MV-4-11 (cell line): ENCODE results near the gene RAP1GAP.

Experiments
- DNase-seq: peaks from one replicate; lab custom pipeline; 2025; lab: John Stamatoyannopoulos, UW

Gene RAP1GAP

DNA sequence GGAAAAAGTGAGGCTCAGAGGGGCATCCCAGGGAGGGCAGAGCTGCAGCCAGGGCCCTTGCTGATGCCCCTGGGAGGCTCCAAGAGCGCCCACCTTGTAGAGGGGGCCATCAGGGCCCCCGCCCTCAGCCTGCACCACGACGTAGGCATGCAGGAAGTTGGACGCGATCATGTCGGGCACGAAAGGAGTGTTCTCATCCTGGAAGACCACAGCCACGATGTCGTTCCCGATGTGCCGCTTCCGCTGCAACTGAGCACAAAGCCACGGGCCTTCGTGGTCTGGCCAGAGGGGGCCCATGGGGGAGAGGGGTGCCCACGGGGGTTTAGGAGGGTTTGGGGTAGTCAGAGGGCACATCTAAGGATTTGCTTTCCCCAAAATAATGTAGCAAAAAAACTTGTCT lies 59.1 kb downstream of the RAP1GAP start:
- DNase-seq = no peak

DNA sequence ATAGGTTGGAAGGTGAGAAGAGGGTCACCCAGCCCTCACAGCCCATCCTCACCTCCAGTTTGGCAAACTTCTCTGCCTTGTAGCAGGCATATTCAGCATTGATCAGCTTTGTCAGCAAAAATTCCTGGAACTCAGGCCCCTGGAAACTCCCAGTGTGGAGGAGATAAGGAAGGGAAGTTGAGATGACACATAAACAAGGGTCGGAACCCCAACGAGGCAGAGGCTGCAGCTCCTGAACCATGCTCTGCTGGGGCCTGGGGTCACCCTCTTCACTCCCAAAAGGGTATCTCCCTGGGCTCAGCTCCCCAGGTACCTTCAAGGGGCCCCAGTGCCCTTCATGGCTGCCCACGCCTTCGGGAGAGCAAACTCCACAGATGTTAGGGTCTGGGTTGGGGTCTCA lies 60.4 kb downstream of the RAP1GAP start:
- DNase-seq = no peak

DNA sequence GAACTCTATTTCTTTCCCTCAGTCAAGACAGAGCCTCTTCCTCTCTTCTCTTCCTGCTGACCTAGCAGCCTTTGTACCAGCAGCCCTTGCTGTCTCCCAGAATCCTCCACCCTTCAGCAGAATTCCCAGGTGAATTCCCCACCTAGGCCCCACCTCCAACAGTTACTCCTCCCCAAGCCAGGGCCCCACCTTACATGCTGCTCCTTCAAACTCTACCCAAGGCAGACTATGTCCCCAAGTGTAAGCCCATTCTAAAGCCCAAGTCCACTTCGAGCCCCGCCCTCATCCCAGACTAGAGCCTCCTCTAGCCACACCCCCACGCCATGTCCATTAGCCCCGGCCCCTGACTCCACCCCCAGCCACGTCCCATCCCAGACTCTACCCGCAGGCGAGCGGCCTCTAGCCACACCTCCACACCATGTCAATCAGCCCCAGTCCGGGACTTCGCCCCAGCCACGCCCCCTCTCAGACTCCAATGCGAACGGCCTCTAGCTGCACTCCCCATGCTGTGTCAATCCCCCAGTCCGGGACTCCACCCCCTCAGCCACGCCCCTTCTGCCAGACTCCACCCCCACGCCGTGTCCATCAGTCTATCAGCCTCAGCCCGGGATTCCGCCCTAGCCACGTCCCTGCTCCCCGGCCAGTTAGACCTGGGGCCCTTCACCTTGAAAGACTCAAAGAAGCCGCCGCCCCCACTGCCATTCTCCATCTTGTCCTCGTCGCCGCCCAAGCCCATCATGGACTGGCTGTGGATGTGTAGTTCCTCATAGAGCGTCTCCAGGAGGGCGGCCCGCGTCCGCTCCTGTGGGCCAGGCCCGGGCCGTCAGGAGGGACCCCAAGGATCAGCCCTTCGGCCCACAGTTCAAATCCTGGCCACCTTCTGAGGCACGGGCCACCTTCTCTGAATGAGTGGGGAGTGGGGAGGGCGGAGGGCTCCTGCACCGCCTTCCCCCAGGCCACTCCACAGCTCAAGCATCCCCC lies 61.3 kb downstream of the RAP1GAP start:
- DNase-seq = peak; percentile 72

DNA sequence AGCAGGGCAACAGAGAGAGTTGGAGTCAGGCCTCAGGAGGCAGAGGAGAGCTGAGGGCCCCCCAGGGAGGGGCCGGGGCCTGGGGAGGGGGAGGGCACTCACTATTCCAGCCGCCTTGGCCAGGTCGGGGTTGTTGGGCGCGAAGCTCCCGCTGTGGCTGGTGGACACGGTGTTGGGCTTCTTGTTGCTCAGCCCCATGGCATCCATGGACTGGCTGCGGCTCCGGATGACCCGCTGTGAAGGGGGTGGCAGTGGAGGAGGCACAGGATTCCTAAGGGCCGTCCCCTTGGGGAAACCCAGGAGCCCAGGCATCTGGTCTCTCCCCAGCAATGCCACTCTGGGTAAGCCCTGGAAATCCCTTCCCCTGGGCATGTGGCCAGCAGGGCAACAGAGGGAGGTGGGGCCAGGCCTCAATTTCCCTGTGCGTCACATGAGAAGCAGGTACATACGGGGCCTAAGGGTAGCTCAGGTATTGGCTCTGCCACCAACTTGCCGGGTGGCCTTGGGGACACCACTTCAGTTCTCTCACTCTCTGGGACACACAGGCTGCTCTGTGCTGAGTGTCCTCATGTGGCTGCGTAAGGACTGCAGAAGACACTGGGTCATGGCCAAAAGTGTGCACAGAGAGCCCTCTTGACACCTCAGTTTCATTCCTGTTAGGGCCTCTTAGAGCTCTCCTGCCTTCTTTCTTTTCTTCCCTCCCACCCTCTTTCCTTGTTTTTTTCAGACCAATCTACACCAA lies 63.0 kb downstream of the RAP1GAP start:
- no peak for DNase-seq

DNA sequence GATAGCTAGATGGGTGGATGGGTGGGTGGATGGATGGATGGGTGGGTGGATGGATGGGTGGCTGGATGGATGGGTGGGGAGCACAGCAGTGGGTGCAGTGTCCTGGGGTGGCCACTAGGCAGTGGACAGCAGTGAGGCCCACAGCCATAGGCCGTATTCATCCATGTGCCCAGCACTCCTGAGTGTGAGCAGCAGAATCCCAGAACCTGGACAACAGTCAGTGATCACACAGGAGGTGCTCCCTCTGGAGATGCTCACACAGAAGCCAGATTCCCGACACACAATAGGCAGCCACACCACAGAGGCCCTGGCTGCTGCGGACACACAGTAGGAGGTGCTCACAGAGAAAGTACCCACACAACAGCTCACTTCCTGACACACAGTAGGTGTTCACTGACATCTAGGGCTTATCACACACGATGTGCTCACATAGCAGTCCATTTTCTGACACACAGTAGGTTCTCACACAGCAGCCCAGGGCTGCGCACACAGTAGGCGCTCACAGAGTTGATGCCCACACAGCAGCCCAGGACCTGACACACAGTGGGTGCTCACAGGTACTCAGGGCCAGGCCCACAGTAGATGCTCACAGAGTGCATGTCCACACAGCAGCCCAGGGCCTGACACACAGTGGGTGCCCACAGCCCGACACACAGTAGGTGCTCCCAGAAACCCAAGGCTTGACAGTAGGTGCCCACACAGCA lies 64.0 kb downstream of the RAP1GAP start:
- no peak for DNase-seq

DNA sequence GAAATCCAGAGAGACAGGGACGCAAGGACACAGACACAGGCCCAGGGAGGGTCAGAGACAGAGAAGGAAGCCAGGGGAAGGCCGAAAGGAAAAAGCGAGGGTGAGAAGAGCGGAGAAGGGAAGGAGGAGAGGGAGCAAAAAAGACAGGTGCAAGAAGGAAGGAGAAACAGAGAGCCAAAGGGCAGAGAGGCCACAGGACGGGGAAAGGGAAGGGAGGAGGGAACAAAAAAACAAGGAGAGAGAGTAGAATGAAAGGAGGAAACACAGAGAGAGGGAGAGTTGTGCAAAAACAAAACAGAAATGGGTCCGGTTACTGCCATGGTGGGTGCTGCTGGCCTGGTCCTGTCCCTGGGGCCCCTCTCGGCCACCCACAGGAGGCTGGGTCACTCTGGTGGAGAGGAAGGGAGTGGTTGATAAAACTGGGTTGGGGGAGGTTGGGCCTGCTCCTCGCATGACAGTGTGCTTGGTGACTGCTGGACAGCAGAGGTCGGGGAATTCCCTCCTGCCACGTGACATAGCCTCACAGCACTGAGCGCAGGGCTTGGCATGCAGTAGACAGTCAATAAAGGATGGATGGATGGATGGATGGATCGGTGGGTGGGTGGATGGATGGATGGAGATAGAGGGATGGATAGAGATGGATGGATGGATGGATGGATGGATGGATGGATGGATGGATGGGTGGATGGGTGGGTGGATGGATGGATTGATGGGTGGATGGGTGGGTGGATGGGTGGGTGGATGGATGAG lies 64.8 kb downstream of the RAP1GAP start:
- DNase-seq = no peak

DNA sequence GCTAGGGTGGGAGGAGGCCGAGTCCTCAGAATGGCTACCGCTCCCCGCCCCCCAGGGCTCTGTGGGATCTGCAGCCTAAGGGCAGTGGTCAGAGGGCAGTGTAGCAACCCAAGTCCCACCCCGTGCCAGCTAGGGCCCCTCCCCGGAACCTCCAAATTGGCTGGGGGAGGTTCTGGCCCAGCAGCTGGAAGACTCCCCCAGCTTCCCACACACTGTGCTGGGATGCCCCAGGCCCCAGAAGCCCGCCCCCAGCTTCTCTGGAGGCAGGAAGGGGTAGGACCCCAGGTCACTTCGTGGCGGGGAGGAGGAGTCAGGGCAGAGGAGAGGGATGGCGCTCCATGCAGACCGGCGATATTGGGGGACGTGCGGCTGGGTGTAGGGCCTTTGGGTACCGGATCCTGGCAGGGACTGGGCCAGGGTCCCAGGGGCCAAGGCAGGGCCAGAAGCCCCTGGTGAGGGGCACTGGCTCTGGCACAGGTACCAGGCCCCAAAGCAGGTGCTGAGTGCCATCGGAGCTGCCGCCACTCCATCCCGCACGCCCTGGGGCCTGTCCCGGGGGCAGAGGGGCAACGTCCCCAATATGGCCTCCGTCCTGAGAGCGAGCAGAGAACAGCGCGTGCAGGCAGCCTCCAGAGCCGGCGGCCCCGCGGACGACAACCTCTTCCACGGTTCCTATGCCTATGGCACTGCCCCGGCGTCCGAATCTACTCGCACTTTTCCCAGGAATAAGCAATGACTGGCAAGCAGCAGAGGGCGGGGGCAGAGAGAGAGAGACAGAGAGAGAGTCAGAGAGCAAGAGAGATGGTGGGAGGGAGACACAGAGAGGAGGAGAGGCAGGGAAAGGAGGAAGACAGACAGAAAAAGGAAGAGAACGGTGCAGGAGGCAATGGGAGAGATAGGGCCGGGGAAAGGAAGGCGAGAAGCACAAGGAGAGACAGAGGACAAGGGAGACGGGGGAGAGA lies 65.7 kb downstream of the RAP1GAP start:
- no peak for DNase-seq

DNA sequence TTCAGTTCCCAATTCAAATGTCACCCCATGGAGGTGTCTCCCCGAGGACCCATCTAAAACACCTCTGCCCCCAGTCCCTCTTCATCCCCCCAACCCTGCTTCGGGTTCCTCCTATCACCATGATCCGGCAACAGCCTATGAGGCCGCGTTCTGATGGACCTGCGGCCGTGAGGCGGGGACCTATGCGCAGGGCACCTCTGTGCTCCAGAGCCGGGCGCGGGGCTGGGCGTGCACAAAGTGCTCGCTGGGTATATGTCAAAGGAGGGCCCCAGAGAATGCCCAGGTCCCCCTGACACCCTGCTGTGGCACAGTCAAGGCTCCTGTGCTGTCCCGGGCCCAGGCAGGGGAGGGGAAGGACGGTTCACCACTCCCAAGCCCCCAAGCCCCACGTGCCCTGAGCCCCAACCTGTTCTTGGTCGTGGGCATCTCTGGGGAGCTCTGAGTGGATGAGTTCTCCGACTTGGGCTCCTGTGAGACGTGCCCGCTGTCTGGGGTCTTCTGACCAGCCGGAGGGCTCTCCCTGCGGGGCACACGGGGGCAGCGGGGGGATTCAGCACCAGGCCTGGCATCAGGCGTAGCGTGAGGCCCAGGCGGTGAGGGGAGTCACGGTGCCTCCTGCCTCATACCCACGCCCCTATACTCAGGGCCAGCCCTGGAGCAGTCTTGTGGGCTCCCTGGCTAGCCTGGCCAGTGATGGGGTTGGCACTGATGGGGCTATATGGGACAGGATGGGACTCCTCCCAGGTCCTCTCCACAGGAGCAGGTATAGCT lies 67.7 kb downstream of the RAP1GAP start:
- no peak for DNase-seq

DNA sequence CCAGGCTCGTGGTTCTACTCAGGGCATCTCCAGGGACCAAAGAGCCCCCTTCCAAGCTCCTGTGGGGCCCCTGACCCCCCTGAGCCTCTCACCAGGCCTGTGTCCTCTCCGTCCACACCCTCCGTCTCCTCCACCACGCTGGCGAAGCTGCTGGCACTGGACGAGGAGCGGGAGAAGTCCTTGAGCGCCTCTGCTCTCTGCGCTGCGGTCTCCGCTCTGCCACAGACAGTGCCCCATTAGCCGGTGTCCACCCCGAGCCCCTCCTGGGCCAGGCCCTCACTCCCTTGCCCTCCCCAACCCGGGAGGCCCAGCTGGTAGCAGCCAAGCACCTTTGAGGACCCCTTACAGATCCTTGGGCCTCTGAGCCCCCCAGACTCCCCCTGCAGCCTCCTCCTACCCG lies 69.8 kb downstream of the RAP1GAP start:
- DNase-seq = no peak

DNA sequence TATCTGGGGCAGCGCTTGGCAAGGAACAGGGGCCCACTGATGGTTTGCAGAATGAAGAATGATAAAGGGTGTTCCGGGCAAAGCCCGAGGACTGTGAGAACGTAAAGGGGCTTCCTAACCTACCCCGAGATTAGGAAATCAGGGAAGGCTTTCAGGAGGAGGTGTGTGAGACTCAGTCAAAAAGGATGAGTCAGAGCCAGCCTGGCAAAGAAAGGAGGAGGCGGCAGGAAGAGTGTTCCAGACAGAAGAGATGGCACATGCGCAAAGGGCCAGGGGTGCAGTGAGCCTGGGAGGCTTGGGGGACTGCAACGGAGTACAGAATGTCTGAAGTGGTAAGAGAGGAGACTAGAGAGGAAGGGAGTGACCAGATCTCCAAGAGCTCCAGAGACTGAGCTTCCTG lies 70.3 kb downstream of the RAP1GAP start:
- DNase-seq = no peak

DNA sequence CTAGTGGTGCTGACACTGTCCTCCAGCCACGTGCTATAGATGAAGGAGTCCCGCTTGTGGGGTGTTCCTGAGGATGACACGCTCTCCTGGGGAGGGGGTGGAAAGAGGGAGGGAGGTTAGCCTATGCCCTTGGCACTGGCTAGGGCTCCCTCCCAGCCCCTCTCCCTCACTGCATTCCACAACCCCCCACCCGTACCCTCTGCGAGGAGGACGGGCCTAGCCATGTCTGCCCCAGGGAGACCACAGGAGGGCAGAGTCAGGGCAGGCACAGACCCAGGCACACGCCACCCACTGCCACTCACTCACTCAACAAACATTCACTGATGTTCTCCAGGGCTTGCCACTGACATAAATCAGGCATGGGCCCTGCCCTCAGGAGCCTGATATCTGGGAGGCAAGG lies 70.7 kb downstream of the RAP1GAP start:
- no peak for DNase-seq

DNA sequence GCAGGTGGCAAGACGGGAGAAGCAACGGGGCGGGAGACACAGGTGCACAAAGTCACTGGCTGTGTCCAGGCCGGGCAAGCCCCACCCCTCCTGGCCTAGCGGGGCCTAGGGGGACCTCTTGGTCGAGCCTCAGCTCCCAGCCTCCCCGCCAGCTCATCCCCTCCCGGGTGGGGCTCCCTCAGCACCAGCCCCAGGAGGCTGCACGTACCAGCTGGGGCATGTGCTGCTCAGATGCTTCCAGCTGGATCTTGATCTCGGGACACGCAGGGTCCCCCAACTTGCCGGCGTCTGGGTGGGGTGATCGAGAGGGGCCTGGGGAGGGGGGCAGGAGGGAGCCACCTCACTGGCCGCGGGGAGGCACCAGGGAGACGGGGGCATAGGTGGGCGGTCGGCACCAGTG lies 71.4 kb downstream of the RAP1GAP start:
- no peak for DNase-seq

DNA sequence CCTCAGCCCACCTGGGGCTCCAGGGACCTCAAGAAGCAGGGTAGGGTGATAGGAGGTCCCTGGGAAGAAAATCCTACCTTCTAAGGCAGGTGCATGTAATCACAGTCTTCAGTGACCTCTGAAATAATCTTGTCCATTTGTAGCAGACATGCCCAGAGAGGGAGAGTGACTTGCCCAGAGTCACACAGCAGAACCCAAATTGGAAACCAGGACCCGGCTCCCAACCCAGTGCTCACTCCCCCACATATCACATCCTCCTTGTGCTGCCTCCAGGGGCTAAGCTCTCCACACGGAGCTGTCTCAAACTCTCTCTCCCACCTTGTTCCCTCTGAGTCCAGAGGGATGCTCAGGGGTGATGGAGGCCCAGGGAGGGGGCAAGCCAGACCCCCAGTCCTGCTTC lies 72.5 kb downstream of the RAP1GAP start:
- DNase-seq = no peak

DNA sequence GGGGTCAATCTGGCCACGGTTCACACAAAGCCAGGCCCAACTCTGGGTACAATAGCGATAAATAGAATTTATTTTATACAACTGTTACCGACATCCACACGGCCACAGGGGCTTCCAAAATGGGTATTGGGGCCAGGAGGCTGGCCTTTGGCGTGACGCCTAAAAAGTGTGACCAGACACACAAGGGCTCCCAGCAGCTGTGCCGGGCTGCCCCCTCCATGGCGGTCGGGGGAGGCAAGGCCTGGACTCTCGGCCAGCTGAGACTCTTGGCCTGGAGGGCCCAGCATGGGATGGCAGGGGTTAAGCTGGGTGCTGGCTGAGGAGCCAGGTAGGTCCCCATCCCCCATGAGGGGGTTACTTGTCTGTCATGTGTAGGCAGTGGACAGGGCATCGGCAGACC lies 73.0 kb downstream of the RAP1GAP start:
- no peak for DNase-seq

DNA sequence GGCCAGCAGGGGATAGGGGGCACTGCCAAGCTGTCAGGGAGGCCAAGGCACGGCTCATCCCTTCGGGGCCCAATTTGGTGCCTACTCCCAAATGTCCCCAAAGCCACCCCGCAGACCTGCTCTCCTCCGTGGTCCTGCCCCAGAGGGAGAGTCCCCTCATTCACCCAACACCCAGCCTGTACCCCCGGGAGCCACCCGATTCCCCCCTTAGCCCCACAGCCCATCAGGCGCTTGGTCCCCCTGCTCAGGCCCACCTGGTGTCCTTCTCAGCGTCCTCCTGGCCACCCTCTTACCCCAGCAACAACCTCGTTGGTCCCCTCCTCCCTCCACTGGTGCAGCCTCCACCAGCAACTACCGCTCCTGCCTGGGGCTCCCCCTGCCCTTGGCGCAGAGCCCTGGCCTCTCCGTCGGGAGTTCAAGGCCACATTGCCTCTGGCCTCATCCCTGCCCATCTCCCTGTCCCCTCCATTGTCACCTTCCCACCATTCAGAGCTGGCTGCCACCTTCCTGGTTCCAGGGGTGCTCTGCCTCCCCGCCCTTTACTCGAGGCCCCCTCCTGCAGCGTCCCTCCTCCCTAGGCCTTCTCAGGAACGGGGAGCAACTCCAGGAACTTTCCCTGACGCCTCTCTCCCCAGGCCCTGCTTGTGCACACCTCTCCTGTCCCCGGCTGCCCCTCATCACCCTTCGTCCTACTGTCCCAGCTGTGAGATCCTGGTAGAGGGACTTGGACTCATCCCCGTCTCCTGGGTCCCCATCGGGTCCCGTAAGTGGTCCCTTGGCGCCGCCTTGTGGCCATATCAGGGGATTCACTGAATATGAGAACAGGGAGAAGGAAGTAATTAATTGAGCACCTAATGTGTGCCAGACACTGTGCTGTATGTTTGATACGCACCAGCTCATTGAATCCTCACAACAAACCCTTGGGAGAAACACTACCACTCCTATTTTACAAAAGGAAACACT lies 73.9 kb downstream of the RAP1GAP start:
- DNase-seq = peak; percentile 51

DNA sequence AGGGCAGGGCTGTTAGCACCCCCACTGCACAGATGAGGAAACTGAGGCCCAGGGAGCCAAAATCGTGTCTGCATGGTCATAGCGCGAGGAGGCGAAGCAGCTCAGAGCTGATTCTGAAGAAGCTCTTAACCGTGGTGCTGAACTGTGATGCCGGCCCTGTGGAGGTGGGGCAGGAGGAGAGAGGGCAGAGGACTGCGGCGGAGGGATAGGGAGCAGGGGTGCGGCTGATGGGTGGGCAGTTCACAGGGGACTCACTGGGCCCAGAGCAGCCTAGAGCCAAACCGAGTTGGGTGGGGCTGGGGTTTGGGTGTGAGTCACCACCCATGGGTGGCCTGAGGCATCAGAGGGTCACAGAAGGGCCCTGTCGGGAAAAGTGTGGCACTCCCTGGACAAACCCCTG lies 74.7 kb downstream of the RAP1GAP start:
- DNase-seq = no peak

DNA sequence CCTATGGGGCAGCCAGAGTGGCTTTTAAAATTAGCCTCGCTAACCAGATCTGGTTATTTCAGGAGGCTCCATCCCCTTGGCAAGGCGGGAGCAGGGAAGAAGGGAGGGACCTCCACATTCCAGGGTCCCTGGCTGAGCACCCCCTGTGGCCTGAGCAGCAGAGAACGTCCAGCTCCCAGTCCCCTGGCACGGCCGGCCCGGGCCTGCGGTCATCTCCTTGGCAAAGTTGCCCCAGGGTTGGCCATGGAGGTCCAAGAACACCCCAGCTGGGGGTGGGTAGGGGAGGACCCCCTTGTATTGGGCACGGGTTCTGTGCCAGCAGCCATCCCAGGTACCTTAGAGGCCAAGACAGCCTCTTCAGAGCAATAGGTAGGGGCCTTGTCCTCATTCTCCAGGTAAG lies 75.9 kb downstream of the RAP1GAP start:
- no peak for DNase-seq

DNA sequence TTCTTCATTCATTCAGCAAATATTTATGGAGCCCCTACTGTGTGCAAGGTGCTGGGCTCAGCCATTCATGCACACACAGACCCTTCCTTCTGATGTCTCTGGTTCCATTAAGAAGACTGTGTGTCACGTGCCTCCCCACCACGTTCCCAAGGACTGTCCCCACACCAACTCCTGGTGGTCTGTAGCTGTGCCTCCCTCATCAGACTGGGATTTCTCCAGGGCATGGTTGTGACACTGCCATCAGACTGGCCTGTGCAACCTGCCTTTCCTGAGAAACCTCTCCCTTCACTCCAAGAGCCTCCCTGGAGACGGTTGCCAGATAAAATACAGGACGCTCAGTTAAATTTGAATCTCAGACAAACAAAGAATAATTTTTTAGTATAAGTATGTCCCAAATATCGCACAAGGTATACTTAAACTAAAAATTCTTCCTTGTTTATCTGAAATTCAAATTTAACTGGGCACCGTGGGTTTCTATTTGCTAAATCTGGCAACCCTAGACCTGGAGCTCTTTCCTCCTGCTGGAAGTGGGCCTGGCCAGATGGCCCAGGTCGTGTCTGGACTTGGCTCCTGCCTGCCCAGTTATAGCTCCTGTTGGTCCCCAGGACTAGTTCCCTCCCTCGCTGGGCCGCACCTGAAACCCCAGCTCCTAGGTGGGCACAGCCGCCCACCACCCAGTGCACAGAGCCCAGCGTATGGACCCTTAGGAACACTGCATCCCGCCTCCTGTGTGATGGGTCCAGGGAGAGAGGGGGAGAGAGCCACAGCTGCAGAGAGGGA lies 76.9 kb downstream of the RAP1GAP start:
- no peak for DNase-seq
